BE2C (cell line): ENCODE measurements around the gene ZNF783.
"Not testable (repeated sequence)": the region's sequence is repeated elsewhere in the genome, so short reads cannot be mapped to it uniquely, and the experiment has no call there.

Experiments
- DNase-seq: peaks from one replicate; pipeline ENCODE4 v3.0.0-alpha.2; 2020
- H3K27me3 ChIP-seq: fragments of 250-450 bp; sonication (Bioruptor Pico); 2 replicates; pipeline ENCODE4 v1.5.1; 2020; ENCODE audit warnings: mild to moderate bottlenecking
- H3K36me3 ChIP-seq: fragments of 250-450 bp; sonication (Bioruptor Pico); 2 replicates; pipeline ENCODE4 v1.5.1; 2020; ENCODE audit warnings: mild to moderate bottlenecking
- H3K4me1 ChIP-seq: fragments of 250-450 bp; sonication (Bioruptor Pico); 2 replicates; pipeline ENCODE4 v1.5.1; 2020
- H3K4me3 ChIP-seq: 2 replicates; pipeline ENCODE4 v1.5.1; 2011; ENCODE audit warnings: low read depth, low read length
- H3K9me3 ChIP-seq: fragments of 250-450 bp; sonication (Bioruptor Pico); 2 replicates; pipeline ENCODE4 v1.5.1; 2020
- CTCF ChIP-seq: IDR thresholded peaks from 2 replicates; pipeline ENCODE4 v1.5.1; 2012; ENCODE audit warnings: mild to moderate bottlenecking, low read depth, low read length

ZNF783 gene

GRCh38 chr7:149245744-149246143, 16.3 kb upstream of the ZNF783 start:
- Histone ChIP-seq H3K9me3 (no peaks in the 10 kb centered on the region), H3K36me3 (peaks cover 8% of the 10 kb centered on the region), H3K4me1 (no peaks in the 10 kb centered on the region), H3K27me3 (no peaks in the 10 kb centered on the region), H3K4me3 (no peak overlapping the region)
- DNase-seq = no peak
- no peak for TF ChIP-seq CTCF

GRCh38 chr7:149248777-149249176, 13.2 kb upstream of the ZNF783 start:
- H3K36me3 ChIP-seq = peaks cover 28% of the 10 kb centered on the region
- no peaks in the 10 kb centered on the region for H3K9me3 ChIP-seq
- no peak overlapping the region for H3K4me3 ChIP-seq
- H3K4me1 ChIP-seq = no peaks in the 10 kb centered on the region
- TF ChIP-seq CTCF = no peak
- no peaks in the 10 kb centered on the region for H3K27me3 ChIP-seq
- no peak for DNase-seq

- H3K36me3 ChIP-seq = peaks cover 37% of the 10 kb centered on the region
- not testable (repeated sequence) for DNase-seq, H3K9me3 ChIP-seq
Measured at GRCh38 chr7:149250151-149250550, 11.8 kb upstream of the ZNF783 start.

GRCh38 chr7:149251518-149251917, 10.5 kb upstream of the ZNF783 start:
- H3K9me3 ChIP-seq, H3K27me3 ChIP-seq, H3K4me3 ChIP-seq, DNase-seq, H3K4me1 ChIP-seq: not testable (repeated sequence)
- H3K36me3 ChIP-seq = peaks cover 42% of the 10 kb centered on the region

More at GRCh38 chr7:149250151-149250550, 11.8 kb upstream of the ZNF783 start:
- H3K4me3 ChIP-seq, H3K4me1 ChIP-seq, H3K27me3 ChIP-seq: not testable (repeated sequence)

- no peaks in the 10 kb centered on the region for H3K4me1 ChIP-seq
- H3K36me3 ChIP-seq = peaks cover 42% of the 10 kb centered on the region
- no peaks in the 10 kb centered on the region for H3K9me3 ChIP-seq
- DNase-seq = no peak
- no peaks in the 10 kb centered on the region for H3K27me3 ChIP-seq
- no peak for TF ChIP-seq CTCF
- no peak overlapping the region for H3K4me3 ChIP-seq
Measured at GRCh38 chr7:149252378-149252777, 9.6 kb upstream of the ZNF783 start.

- no peak for DNase-seq
- Histone ChIP-seq H3K9me3 (no peaks in the 10 kb centered on the region), H3K27me3 (no peaks in the 10 kb centered on the region), H3K36me3 (peaks cover 42% of the 10 kb centered on the region), H3K4me1 (no peaks in the 10 kb centered on the region), H3K4me3 (no peak overlapping the region)
- no peak for TF ChIP-seq CTCF
Measured at GRCh38 chr7:149253665-149254064, 8.3 kb upstream of the ZNF783 start.

- Histone ChIP-seq H3K36me3 (peaks cover 42% of the 10 kb centered on the region), H3K27me3 (no peaks in the 10 kb centered on the region)
Measured at GRCh38 chr7:149254181-149254858, 7.7 kb upstream of the ZNF783 start.

More at GRCh38 chr7:149254181-149254858, 7.7 kb upstream of the ZNF783 start:
- TF ChIP-seq CTCF = no peak
- DNase-seq = no peak
- H3K4me3 ChIP-seq = no peak overlapping the region
- no peaks in the 10 kb centered on the region for H3K9me3 ChIP-seq
- H3K4me1 ChIP-seq = no peaks in the 10 kb centered on the region
